Body of pancreas (tissue), 4 donors: ENCODE measurements around the gene RBP5.

Source experiments
- POLR2A ChIP-seq, 3 donors: fragments of 450-650 bp; IDR thresholded peaks; one replicate each; pipeline ENCODE4 v1.6.1; 2016; ENCODE audit warnings: antibody characterized with exemption in 3 of 3, mild to moderate bottlenecking in 2 of 3
- TF ChIP-seq, protein P1 (sequence below), 7 experiments: fragments of 450-650 bp in 4 of 7; fragments of 200-600 bp in 3 of 7; sonication (generic) in 3 of 7; IDR thresholded peaks; one replicate each; pipeline ENCODE4 v1.5.1; 2016 to 2019; ENCODE audit warnings: antibody characterized with exemption in 7 of 7

DNA sequence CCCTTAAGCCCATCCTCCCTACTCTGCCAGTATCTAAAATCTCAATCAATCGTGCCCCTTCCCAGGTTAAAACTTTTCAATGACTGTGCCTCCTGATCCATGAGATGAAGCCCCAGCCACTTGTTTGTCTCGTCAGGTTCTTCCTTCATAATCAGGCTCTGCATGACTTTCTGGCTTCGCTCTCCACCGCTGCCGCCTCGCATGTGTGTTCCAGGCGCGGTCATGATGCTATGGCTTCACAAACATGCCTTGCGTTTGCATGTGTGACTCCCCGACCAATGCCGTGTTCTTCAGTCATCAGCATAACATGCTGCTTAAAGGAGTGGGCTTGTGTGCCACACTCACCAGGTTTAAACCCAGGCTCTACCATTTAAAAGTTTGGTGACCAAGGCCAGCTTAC lies 14.7 kb downstream of the RBP5 start:
- TF ChIP-seq, protein P1, sequence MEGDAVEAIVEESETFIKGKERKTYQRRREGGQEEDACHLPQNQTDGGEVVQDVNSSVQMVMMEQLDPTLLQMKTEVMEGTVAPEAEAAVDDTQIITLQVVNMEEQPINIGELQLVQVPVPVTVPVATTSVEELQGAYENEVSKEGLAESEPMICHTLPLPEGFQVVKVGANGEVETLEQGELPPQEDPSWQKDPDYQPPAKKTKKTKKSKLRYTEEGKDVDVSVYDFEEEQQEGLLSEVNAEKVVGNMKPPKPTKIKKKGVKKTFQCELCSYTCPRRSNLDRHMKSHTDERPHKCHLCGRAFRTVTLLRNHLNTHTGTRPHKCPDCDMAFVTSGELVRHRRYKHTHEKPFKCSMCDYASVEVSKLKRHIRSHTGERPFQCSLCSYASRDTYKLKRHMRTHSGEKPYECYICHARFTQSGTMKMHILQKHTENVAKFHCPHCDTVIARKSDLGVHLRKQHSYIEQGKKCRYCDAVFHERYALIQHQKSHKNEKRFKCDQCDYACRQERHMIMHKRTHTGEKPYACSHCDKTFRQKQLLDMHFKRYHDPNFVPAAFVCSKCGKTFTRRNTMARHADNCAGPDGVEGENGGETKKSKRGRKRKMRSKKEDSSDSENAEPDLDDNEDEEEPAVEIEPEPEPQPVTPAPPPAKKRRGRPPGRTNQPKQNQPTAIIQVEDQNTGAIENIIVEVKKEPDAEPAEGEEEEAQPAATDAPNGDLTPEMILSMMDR (IDR thresholded peaks at IDR 0.05): no peak
- no peak for TF ChIP-seq POLR2A (IDR thresholded peaks at IDR 0.05)
